HT1080 (cell line): ENCODE measurements around the gene CFAP126. TPM values are rescaled to one million over a fixed set of nuclear protein-coding genes. Genes with fewer than 3 reads are reported as not detected.

ENCODE experiments used
- small RNA-seq: library from RNA; depleted of rRNA; stranded (forward); fragments of <200 nt; gene quantifications from one replicate; pipeline ENCODE3, GENCODE V24; 2014
- total RNA-seq: library from RNA; depleted of rRNA; stranded (reverse); fragments of >200 nt; shearing (Covaris generic); gene quantifications from 2 replicates; pipeline ENCODE4 v1.2.3, GENCODE V29; 2014; rRNA removed

The CFAP126 gene
- total RNA-seq, 1 experiment from 2014 or later = not detected

Small RNA genes lying within 50 kb of the gene (small RNA-seq; reads per million reads assigned to genes)
- gene AL592295.2 (not detected), gene RNU6-481P (not detected)

Other genes starting within 250 kb of the CFAP126 start
- gene PFDN2, start 249.8 kb downstream of the CFAP126 start, total RNA-seq = 124 and 137 TPM in 2 replicates
- gene NIT1, start 249.8 kb downstream of the CFAP126 start, total RNA-seq = 27.4 and 35.1 TPM in 2 replicates
- 26.5 and 42.6 TPM in 2 replicates for gene DEDD, start 235.2 kb downstream of the CFAP126 start, total RNA-seq
- 68.1 and 68.2 TPM in 2 replicates for gene UFC1, start 213.9 kb downstream of the CFAP126 start, total RNA-seq
- 5.5 and 9.7 TPM in 2 replicates for gene USP21, start 208.4 kb downstream of the CFAP126 start, total RNA-seq
- gene PPOX, start 201.4 kb downstream of the CFAP126 start, total RNA-seq = 9.0 and 12.9 TPM in 2 replicates
- 63.3 and 89.1 TPM in 2 replicates for gene B4GALT3, start 190.4 kb downstream of the CFAP126 start, total RNA-seq
- gene ADAMTS4, start 168.8 kb downstream of the CFAP126 start, total RNA-seq = not detected in 2 replicates
- 185 and 202 TPM in 2 replicates for gene NDUFS2, start 165.5 kb downstream of the CFAP126 start, total RNA-seq
- 0.64 TPM in 1 of 2 replicates, not detected in the other for gene FCER1G, start 152.6 kb downstream of the CFAP126 start, total RNA-seq
- not detected in 2 replicates for gene APOA2, start 144.2 kb downstream of the CFAP126 start, total RNA-seq
- 18.2 and 25.8 TPM in 2 replicates for gene TOMM40L, start 141.8 kb downstream of the CFAP126 start, total RNA-seq
- not detected in 2 replicates for gene NR1I3, start 129.7 kb downstream of the CFAP126 start, total RNA-seq
- gene PCP4L1, start 109.1 kb downstream of the CFAP126 start, total RNA-seq = 0.10 and 0.27 TPM in 2 replicates
- gene MPZ, start 57.9 kb downstream of the CFAP126 start, total RNA-seq = 1.4 and 2.2 TPM in 2 replicates
- gene SDHC, start 53.5 kb downstream of the CFAP126 start, total RNA-seq = 16.1 and 67.9 TPM in 2 replicates
- gene FCGR2A, start 137.6 kb upstream of the CFAP126 start, total RNA-seq = 0.16 TPM in 1 of 2 replicates, not detected in the other
- 1.5 and 1.9 TPM in 2 replicates for gene HSPA6, start 156.7 kb upstream of the CFAP126 start, total RNA-seq
- gene FCGR3A, start 181.9 kb upstream of the CFAP126 start, total RNA-seq = not detected in 2 replicates